SU-DHL-6 (cell line): ENCODE data around the gene MPHOSPH8.

ENCODE experiments used
- H2AFZ ChIP-seq: fragments of 200-600 bp; sonication (generic); 2 replicates; pipeline ENCODE4 v1.6.1; 2014; ENCODE audit warnings: low read depth, mild to moderate bottlenecking, moderate library complexity, mixed read lengths, antibody characterized with exemption, low read length; ENCODE audit not compliant: severe bottlenecking
- H3F3A ChIP-seq: fragments of 200-600 bp; shearing (Covaris generic); 2 replicates; pipeline ENCODE4 v1.6.0; 2016; ENCODE audit warnings: antibody characterized with exemption, mild to moderate bottlenecking; ENCODE audit not compliant: insufficient read depth
- H3K27ac ChIP-seq: fragments of 200-600 bp; sonication (generic); 2 replicates; pipeline ENCODE4 v1.5.1; 2016; ENCODE audit warnings: low read depth, mild to moderate bottlenecking, low read length, moderate library complexity, mixed read lengths
- H3K27me3 ChIP-seq: fragments of 200-600 bp; sonication (generic), shearing (Covaris generic); 2 replicates; pipeline ENCODE4 v1.6.0; 2014; ENCODE audit warnings: mild to moderate bottlenecking, low read length
- H3K36me3 ChIP-seq: fragments of 200-600 bp; sonication (generic); 2 replicates; pipeline ENCODE4 v1.6.1; 2014; ENCODE audit warnings: mild to moderate bottlenecking, low read length, mixed read lengths
- H3K4me2 ChIP-seq: fragments of 300-600, 200-600 bp; shearing (Covaris generic), sonication (generic); 2 replicates; pipeline ENCODE4 v1.6.0; 2014; ENCODE audit warnings: low read length, low read depth, mild to moderate bottlenecking; ENCODE audit not compliant: poor library complexity, severe bottlenecking
- H3K4me3 ChIP-seq: fragments of 200-600 bp; sonication (generic); 2 replicates; pipeline ENCODE4 v1.5.1; 2014; ENCODE audit warnings: antibody characterized with exemption, low read length, mild to moderate bottlenecking, mixed read lengths; ENCODE audit not compliant: insufficient read depth, poor library complexity, severe bottlenecking
- H3K79me2 ChIP-seq: fragments of 200-600 bp; sonication (generic); 2 replicates; pipeline ENCODE4 v1.6.1; 2014; ENCODE audit warnings: mild to moderate bottlenecking, low read length, moderate library complexity; ENCODE audit not compliant: insufficient read depth
- H3K9ac ChIP-seq: fragments of 200-600 bp; sonication (generic); 2 replicates; pipeline ENCODE4 v1.7.0; 2014; ENCODE audit warnings: mild to moderate bottlenecking, low read length
- H3K9me2 ChIP-seq: fragments of 200-600 bp; sonication (generic); replicated peaks from 2 replicates; pipeline ENCODE4 v1.6.1; 2014; ENCODE audit warnings: low read length; ENCODE audit not compliant: insufficient read depth
- H3K9me3 ChIP-seq: fragments of 200-600 bp; sonication (generic); 2 replicates; pipeline ENCODE4 v1.6.1; 2014; ENCODE audit warnings: low read length, mixed read lengths; ENCODE audit not compliant: insufficient read depth
- H4K20me1 ChIP-seq: fragments of 200-600 bp; sonication (generic); 2 replicates; pipeline ENCODE4 v1.6.1; 2014; ENCODE audit warnings: low read depth, mild to moderate bottlenecking, antibody characterized with exemption, low read length, moderate library complexity, mixed read lengths
- CTCF ChIP-seq: fragments of 200-600 bp; sonication (generic); IDR thresholded peaks from one replicate; pipeline ENCODE4 v1.5.1; 2017; ENCODE audit warnings: antibody characterized with exemption, mild to moderate bottlenecking, low read length, moderate library complexity; ENCODE audit not compliant: insufficient read depth, poor library complexity, severe bottlenecking
- EZH2phosphoT487 ChIP-seq: fragments of 200-600 bp; sonication (generic), shearing (Covaris generic); conservative IDR thresholded peaks from 2 replicates; pipeline ENCODE4 v1.6.1; 2018; ENCODE audit warnings: mild to moderate bottlenecking, antibody characterized with exemption, low read length, moderate library complexity, mixed read lengths

Gene MPHOSPH8

GRCh38 chr13:19596086-19596485 lies 37.4 kb upstream of the MPHOSPH8 start:
- Histone ChIP-seq H3K9ac (no peak overlapping the region), H3K27me3 (no peaks in the 10 kb centered on the region), H2AFZ (no peak overlapping the region), H3K36me3 (no peaks in the 10 kb centered on the region), H3K79me2 (no peaks in the 10 kb centered on the region), H3K9me3 (no peaks in the 10 kb centered on the region), H3K9me2 (no peaks in the 10 kb centered on the region), H3K4me2 (no peak overlapping the region), H3K27ac (no peak overlapping the region), H3F3A (no peaks in the 10 kb centered on the region), H4K20me1 (no peaks in the 10 kb centered on the region), H3K4me3 (no peak overlapping the region)
- TF ChIP-seq CTCF = no peak
- no peak for TF ChIP-seq EZH2phosphoT487

- Histone ChIP-seq H3K36me3 (no peaks in the 10 kb centered on the region), H3F3A (no peaks in the 10 kb centered on the region), H3K27ac (no peak overlapping the region), H3K9me3 (no peaks in the 10 kb centered on the region), H3K4me2 (no peak overlapping the region), H3K9me2 (no peaks in the 10 kb centered on the region), H3K79me2 (no peaks in the 10 kb centered on the region), H3K9ac (no peak overlapping the region), H3K27me3 (no peaks in the 10 kb centered on the region), H2AFZ (no peak overlapping the region), H4K20me1 (no peaks in the 10 kb centered on the region), H3K4me3 (no peak overlapping the region)
- TF ChIP-seq CTCF (no peak), EZH2phosphoT487 (no peak)
These were observed 36.5 kb upstream of the MPHOSPH8 start for GRCh38 chr13:19596960-19597361.

- peaks cover 3% of the 10 kb centered on the region; the same call in 1 of the 2 replicates for H3K79me2 ChIP-seq
- no peak overlapping the region for H3K4me3 ChIP-seq
- H3K4me2 ChIP-seq = no peak overlapping the region
- no peak overlapping the region for H3K9ac ChIP-seq
- H3K27me3 ChIP-seq = no peaks in the 10 kb centered on the region
- no peak overlapping the region for H3K27ac ChIP-seq
- H3K9me2 ChIP-seq = no peaks in the 10 kb centered on the region
- no peak overlapping the region for H2AFZ ChIP-seq
- no peaks in the 10 kb centered on the region for H3K9me3 ChIP-seq
- H3F3A ChIP-seq = no peaks in the 10 kb centered on the region
- H3K36me3 ChIP-seq = no peaks in the 10 kb centered on the region
- no peaks in the 10 kb centered on the region for H4K20me1 ChIP-seq
- TF ChIP-seq CTCF = no peak
- no peak for TF ChIP-seq EZH2phosphoT487
These were observed 35.9 kb upstream of the MPHOSPH8 start for GRCh38 chr13:19597523-19597922.
